ENCODE measurements around the gene PCSK2.

Gene PCSK2

GRCh38 chr20:17226410-17227218 is at the start of gene PCSK2:
TSS of gene PCSK2 (plus strand) at chr20:17227040. CDS start at chr20:17227306, 266 bp downstream.
- H3K4me3 ChIP-seq (ENCODE audit: low read depth, low read length) = peak within 1 kb of the TSS; percentile 38
- TF ChIP-seq CTCF (IDR thresholded peaks at IDR 0.05; ENCODE audit: low read depth, low read length) = no peak

GRCh38 chr20:17177341-17177740 is 49.5 kb upstream of the PCSK2 start:
- H3K4me3 ChIP-seq (ENCODE audit: low read depth, low read length) = no peak overlapping the region
- no peak for TF ChIP-seq CTCF (IDR thresholded peaks at IDR 0.05; ENCODE audit: low read depth, low read length)

- no peak overlapping the region for H3K4me3 ChIP-seq (ENCODE audit: low read depth, low read length)
- TF ChIP-seq CTCF (IDR thresholded peaks at IDR 0.05; ENCODE audit: low read depth, low read length) = no peak
Measured at GRCh38 chr20:17179840-17180239, 47.0 kb upstream of the PCSK2 start.

- H3K4me3 ChIP-seq (ENCODE audit: low read depth, low read length) = no peak overlapping the region
- no peak for TF ChIP-seq CTCF (IDR thresholded peaks at IDR 0.05; ENCODE audit: low read depth, low read length)
Measured at GRCh38 chr20:17189976-17190695, 36.7 kb upstream of the PCSK2 start.

GRCh38 chr20:17197041-17197440 is 29.8 kb upstream of the PCSK2 start:
- no peak for TF ChIP-seq CTCF (IDR thresholded peaks at IDR 0.05; ENCODE audit: low read depth, low read length)
- H3K4me3 ChIP-seq (ENCODE audit: low read depth, low read length) = no peak overlapping the region

GRCh38 chr20:17202030-17202429 is 24.8 kb upstream of the PCSK2 start:
- no peak overlapping the region for H3K4me3 ChIP-seq (ENCODE audit: low read depth, low read length)

More at GRCh38 chr20:17202030-17202429, 24.8 kb upstream of the PCSK2 start:
- no peak for TF ChIP-seq CTCF (IDR thresholded peaks at IDR 0.05; ENCODE audit: low read depth, low read length)
